H1 (cell line): ENCODE results near the gene RIMBP2. TPM values are rescaled to one million over a fixed set of nuclear protein-coding genes. Genes with fewer than 3 reads are reported as not detected.

Experiments
- JUN ChIP-seq: IDR thresholded peaks from 2 replicates; pipeline ENCODE4 v1.6.1; 2011; ENCODE audit warnings: low read depth, mild to moderate bottlenecking, improper control_type of control experiment, low read length
- polyA plus RNA-seq, 7 experiments: library from polyadenylated mRNA; depleted of rRNA in 3 of 7; stranded (reverse) in 5 of 7; unstranded in 2 of 7; fragments of >200 nt in 5 of 7; fragments of 200-250 nt in 2 of 7; gene quantifications; 1 replicate in 5 of 7; 2 replicates in 1 of 7; 4 replicates in 1 of 7; pipeline versions ENCODE4 v1.2.1 to v1.2.3, GENCODE V29; 2011 to 2013; ENCODE audit warnings: missing spikeins in 2 of 7, mixed read lengths in 2 of 7
- total RNA-seq: library from RNA; stranded (reverse); fragmentation: NEBNext Ultra II Directional; extraction: Animal tissue kit (Norgen Biotek cat#: 25700); gene quantifications from 2 replicates; pipeline ENCODE4 v1.2.1, GENCODE V29; 2021

Gene RIMBP2
- total and polyA plus RNA-seq, 2 of the 8 experiments (the other 6 are each of a cell fraction or from before 2014, with no cell fraction given) = 0.18 to 0.65 TPM

DNA sequence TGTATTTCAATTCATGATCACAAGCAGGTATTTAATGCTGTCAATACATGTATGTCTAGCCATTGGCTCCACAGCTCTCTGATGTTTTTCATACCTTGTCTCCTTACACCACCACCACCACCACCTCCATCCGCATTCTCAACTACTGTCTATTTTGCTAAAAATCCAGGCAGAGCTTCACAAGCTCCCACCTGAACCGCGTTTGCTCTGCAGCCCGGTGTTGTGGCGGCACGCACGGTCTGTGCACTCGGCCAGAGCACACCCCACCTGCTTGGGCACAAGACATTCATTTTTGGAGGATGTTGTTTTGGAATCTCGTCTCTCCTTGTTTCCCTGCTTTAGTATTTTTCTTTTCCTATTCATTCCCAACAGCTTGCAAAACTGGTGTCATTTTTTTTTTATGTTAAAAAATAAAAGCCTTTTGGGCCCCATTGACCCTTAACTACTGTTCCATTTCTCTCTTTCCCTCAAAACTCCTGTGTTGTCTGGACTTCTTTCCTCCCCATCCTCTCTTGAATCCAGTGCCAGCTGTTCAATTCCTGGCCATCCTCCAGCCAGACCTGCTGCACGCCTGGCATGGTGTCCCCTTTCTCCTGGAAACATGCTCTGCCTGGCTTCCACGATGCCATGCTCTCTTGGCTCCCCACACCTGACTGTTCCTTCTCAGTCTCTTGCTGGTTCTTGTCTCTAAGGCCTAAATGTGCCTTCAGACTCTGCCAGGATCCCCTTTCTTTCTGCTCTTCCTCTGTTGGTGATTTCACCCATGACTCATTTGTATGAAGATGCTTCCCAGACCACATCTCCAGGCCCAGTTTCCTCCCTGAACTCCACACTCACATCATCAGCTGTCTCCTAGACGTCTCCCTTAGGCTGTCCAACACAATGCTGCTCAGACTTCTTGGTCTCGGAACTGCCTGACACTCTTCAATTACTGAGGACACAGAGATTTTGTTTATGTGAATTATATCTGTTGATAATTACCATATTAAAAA is 340.5 kb downstream of the RIMBP2 start (continued):
- TF ChIP-seq JUN = no peak
